Measurements from ENCODE around the gene ZNF581. TPM values are rescaled to one million over a fixed set of nuclear protein-coding genes. Genes with fewer than 3 reads are reported as not detected.

ZNF581 gene
- total RNA-seq, 1 donor: 25.7 TPM

DNA sequence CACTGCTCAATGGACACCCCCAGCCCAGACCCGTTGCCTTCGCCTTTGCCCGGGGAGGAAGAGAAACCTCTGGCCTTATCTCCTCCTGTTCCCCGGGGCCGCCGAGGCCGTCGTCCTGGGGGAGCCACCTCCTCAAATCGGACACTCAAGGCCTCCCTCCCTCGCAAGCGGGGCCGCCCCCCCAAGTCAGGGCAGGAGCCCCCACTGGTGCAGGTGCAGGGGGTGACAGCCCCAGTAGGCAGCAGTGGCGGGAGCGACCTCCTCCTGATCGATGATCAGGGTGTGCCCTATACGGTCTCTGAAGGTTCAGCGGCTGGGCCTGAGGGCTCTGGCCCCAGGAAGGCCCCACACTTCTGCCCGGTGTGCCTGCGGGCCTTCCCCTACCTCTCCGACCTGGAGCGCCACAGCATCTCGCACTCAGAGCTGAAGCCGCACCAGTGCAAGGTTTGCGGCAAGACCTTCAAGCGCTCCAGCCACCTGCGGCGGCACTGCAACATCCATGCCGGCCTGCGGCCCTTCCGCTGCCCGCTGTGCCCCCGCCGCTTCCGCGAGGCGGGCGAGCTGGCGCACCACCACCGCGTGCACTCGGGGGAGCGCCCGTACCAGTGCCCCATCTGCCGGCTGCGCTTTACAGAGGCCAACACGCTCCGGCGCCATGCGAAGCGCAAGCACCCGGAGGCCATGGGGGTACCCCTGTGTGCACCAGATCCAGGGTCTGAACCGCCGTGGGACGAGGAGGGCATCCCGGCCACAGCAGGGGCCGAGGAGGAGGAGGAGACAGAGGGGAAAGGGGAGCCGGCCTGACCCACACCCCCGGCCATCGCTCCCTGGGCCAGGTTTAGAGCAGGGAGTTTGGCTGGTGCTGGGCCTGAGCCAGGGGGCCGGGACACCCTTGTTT, 41.1 kb upstream of the ZNF581 start:
- Histone ChIP-seq H3K4me2 (ENCODE audit: insufficient read depth, low read length) (no peak overlapping the region), H2AFZ (ENCODE audit: low read length) (no peak overlapping the region), H3K36me3 (ENCODE audit: insufficient read depth, low read length) (peaks cover under 1% of the 10 kb centered on the region), H3K9me3 (ENCODE audit: low read depth, low read length) (no peaks in the 10 kb centered on the region), H4K20me1 (ENCODE audit: insufficient read depth, low read length) (peaks cover 12% of the 10 kb centered on the region), H3K27me3 (ENCODE audit: insufficient read depth, low read length) (no peaks in the 10 kb centered on the region), H3K4me1 (ENCODE audit: insufficient read depth, low read length) (peaks cover 19% of the 10 kb centered on the region), H3K4me3 (ENCODE audit: insufficient read depth, low read length) (no peak overlapping the region), H3K27ac (ENCODE audit: low read depth, low read length) (no peak overlapping the region), H3K79me2 (ENCODE audit: insufficient read depth, low read length) (peaks cover 26% of the 10 kb centered on the region)
- DNase-seq (ENCODE audit: insufficient read length, low spot score, missing footprints): peak; percentile 58
- TF ChIP-seq, protein P1, sequence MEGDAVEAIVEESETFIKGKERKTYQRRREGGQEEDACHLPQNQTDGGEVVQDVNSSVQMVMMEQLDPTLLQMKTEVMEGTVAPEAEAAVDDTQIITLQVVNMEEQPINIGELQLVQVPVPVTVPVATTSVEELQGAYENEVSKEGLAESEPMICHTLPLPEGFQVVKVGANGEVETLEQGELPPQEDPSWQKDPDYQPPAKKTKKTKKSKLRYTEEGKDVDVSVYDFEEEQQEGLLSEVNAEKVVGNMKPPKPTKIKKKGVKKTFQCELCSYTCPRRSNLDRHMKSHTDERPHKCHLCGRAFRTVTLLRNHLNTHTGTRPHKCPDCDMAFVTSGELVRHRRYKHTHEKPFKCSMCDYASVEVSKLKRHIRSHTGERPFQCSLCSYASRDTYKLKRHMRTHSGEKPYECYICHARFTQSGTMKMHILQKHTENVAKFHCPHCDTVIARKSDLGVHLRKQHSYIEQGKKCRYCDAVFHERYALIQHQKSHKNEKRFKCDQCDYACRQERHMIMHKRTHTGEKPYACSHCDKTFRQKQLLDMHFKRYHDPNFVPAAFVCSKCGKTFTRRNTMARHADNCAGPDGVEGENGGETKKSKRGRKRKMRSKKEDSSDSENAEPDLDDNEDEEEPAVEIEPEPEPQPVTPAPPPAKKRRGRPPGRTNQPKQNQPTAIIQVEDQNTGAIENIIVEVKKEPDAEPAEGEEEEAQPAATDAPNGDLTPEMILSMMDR (IDR thresholded peaks at IDR 0.05; ENCODE audit: extremely low read depth, low read depth, low read length): no peak

DNA sequence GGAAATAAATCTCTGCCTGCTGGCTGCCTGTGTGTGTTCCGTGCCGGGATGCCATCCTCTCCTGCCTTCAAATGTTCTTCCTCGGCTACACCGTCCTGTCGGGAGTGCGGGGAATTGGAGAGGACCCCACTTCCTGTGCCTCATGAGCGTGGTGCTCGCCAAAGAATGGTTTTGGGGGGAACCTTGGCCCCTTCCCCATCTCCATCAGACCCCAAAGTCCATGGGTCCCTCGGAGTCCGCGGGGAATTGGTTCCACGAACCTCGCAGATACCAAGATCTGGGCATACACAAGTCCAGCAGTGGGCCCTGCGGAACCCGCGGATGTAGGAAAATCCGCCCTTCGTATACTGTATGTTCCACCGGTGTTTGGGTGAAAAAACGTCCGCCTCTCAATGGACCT, 40.3 kb upstream of the ZNF581 start:
- no peak overlapping the region for H2AFZ ChIP-seq (ENCODE audit: low read length)
- TF ChIP-seq, protein P1 (IDR thresholded peaks at IDR 0.05; ENCODE audit: extremely low read depth, low read depth, low read length): no peak
- peak; percentile 62 for DNase-seq (ENCODE audit: insufficient read length, low spot score, missing footprints)
- peaks cover 34% of the 10 kb centered on the region for H3K79me2 ChIP-seq (ENCODE audit: insufficient read depth, low read length)
- H3K36me3 ChIP-seq (ENCODE audit: insufficient read depth, low read length): no peaks in the 10 kb centered on the region
- no peaks in the 10 kb centered on the region for H3K9me3 ChIP-seq (ENCODE audit: low read depth, low read length)
- peaks cover 13% of the 10 kb centered on the region for H4K20me1 ChIP-seq (ENCODE audit: insufficient read depth, low read length)
- H3K4me3 ChIP-seq (ENCODE audit: insufficient read depth, low read length): no peak overlapping the region
- H3K4me1 ChIP-seq (ENCODE audit: insufficient read depth, low read length): peaks cover 19% of the 10 kb centered on the region
- no peak overlapping the region for H3K4me2 ChIP-seq (ENCODE audit: insufficient read depth, low read length)
- no peak overlapping the region for H3K27ac ChIP-seq (ENCODE audit: low read depth, low read length)
- H3K27me3 ChIP-seq (ENCODE audit: insufficient read depth, low read length): no peaks in the 10 kb centered on the region

DNA sequence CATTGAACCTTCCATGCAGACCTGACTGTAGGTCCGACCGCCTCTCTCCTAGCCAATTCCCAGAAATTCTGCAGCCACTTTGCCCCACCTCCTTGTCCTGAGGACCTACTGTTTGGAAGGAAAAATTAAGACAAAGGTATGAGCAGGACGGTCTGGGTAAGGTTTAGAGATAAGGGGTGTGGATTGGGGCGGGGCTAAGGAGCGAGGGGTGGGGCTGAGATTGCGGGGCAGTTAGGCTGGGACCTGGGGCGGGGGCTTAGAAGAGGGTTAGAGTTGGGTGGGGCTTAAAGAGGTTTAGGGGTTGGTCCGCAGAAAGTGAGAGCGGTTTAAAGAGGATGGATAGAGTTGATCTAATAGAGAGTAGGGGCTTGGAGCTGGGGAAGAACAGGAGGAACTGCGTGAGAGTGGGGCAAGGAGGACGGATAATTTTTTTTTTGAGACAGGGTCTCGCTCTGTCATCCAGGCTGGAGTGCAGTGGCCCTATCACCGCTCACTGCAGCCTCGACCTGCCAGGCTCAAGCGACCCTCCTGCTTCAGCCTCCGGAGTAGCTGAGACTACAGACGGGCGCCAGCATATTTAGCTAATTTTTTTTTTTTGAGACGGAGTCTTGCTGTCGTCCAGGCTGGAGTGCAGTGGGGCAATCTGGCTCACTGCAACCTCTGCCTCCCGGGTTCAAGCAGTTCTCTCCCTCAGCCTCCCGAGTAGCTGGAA, 39.7 kb upstream of the ZNF581 start:
- H3K9me3 ChIP-seq (ENCODE audit: low read depth, low read length): no peaks in the 10 kb centered on the region
- H2AFZ ChIP-seq (ENCODE audit: low read length): no peak overlapping the region
- peaks cover 13% of the 10 kb centered on the region for H4K20me1 ChIP-seq (ENCODE audit: insufficient read depth, low read length)
- H3K36me3 ChIP-seq (ENCODE audit: insufficient read depth, low read length): no peaks in the 10 kb centered on the region
- no peak overlapping the region for H3K27ac ChIP-seq (ENCODE audit: low read depth, low read length)
- no peak overlapping the region for H3K4me2 ChIP-seq (ENCODE audit: insufficient read depth, low read length)
- DNase-seq (ENCODE audit: insufficient read length, low spot score, missing footprints): no peak
- H3K4me1 ChIP-seq (ENCODE audit: insufficient read depth, low read length): peaks cover 19% of the 10 kb centered on the region
- H3K27me3 ChIP-seq (ENCODE audit: insufficient read depth, low read length): no peaks in the 10 kb centered on the region
- H3K79me2 ChIP-seq (ENCODE audit: insufficient read depth, low read length): peaks cover 38% of the 10 kb centered on the region
- no peak overlapping the region for H3K4me3 ChIP-seq (ENCODE audit: insufficient read depth, low read length)
- TF ChIP-seq, protein P1 (IDR thresholded peaks at IDR 0.05; ENCODE audit: extremely low read depth, low read depth, low read length): no peak

- H3K27ac ChIP-seq (ENCODE audit: low read depth, low read length): peak overlapping the region; percentile 65
- H2AFZ ChIP-seq (ENCODE audit: low read length): no peak overlapping the region
- peaks cover 11% of the 10 kb centered on the region for H3K36me3 ChIP-seq (ENCODE audit: insufficient read depth, low read length)
- TF ChIP-seq, protein P1 (IDR thresholded peaks at IDR 0.05; ENCODE audit: extremely low read depth, low read depth, low read length): no peak
- peaks cover 51% of the 10 kb centered on the region for H3K79me2 ChIP-seq (ENCODE audit: insufficient read depth, low read length)
- H3K4me1 ChIP-seq (ENCODE audit: insufficient read depth, low read length): peaks cover 19% of the 10 kb centered on the region
- H3K9me3 ChIP-seq (ENCODE audit: low read depth, low read length): peaks cover 6% of the 10 kb centered on the region
- peak overlapping the region; percentile 100 for H3K4me2 ChIP-seq (ENCODE audit: insufficient read depth, low read length)
- peaks cover 23% of the 10 kb centered on the region for H4K20me1 ChIP-seq (ENCODE audit: insufficient read depth, low read length)
- peak overlapping the region; percentile 97 for H3K4me3 ChIP-seq (ENCODE audit: insufficient read depth, low read length)
- H3K27me3 ChIP-seq (ENCODE audit: insufficient read depth, low read length): no peaks in the 10 kb centered on the region
- peak; percentile 100 for DNase-seq (ENCODE audit: insufficient read length, low spot score, missing footprints)
These were observed 38.2 kb upstream of the ZNF581 start for GRCh38 chr19:55605207-55605636.

All from osteoblast (primary cell).